HG03159 (cell line): Measurements from ENCODE around the gene MLEC.

Experiments
- ATAC-seq: cut with Tn5 transposase; IDR thresholded peaks from one replicate; pipeline ENCODE4 v1.9.1; 2021; ENCODE audit warnings: mild to moderate bottlenecking, moderate library complexity; ENCODE audit not compliant: unreplicated experiment

Gene MLEC

GRCh38 chr12:120690083-120690450, 3.1 kb downstream of the MLEC start:
- no peak for ATAC-seq

- no peak for ATAC-seq
Observed at GRCh38 chr12:120690978-120691377, 4.0 kb downstream of the MLEC start.

GRCh38 chr12:120692524-120693033, 5.6 kb downstream of the MLEC start:
- ATAC-seq = no peak

- no peak for ATAC-seq
Observed at GRCh38 chr12:120693848-120694247, 6.9 kb downstream of the MLEC start.

DNA sequence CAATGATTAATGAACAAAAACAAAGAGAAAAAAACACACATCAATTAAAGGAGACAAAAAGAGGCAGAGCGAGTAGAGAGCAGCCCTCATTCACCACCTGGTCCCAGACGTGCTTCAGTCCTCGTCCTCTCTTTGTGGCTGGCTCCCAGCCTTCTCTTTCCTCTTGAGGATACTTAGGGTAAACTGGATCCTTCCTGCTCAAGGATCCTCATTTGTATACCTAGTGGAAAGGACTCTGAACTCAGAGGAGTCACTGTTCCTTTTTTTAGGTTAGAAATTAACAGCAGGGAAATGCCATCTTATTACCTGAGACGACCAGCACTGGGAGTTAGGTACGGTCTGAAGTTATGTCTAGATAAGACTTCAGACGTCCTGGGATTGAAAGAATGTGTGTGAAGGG, 9.7 kb downstream of the MLEC start:
- no peak for ATAC-seq

- no peak for ATAC-seq
Observed at GRCh38 chr12:120697344-120697743, 10.4 kb downstream of the MLEC start.

DNA sequence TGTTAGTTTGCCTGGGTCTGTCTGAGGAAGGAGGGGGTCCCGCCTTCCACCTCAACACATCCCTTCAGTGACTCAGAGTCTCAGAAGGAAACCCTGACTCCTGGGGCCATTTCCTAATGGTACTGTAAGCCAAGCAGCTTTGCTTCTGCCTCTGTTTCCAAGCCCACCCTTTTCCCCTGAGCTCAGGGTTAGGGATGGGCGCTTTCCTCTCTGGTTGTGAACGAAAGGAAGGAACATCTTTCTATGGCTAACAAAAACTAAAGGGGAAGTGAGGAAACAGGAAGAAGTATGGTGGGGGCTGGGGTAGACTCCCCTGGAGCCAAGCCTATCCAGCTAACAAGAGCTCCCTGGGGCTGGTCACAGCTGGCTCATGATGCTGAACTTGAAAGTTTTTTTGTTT, 11.7 kb downstream of the MLEC start:
- ATAC-seq = no peak

DNA sequence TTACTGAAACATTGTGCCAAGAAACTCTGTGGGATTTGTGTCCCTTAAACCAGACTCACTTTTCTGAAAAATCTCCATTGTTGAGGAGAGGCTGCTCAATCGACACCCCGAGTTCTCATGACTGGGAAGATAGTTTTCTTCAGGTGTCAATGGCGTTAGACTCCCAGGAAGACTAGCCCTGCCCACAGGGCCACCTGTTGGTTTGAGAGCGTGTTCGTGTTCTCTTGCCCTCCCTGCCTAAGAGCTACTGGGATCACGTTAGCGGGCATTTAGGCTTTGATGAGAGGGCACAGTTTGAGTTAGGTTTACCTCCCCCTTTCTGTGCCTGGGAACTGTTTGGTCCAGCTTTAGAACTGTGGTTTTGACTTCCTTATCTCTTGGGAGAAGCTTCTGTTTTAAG, 12.6 kb downstream of the MLEC start:
- no peak for ATAC-seq

DNA sequence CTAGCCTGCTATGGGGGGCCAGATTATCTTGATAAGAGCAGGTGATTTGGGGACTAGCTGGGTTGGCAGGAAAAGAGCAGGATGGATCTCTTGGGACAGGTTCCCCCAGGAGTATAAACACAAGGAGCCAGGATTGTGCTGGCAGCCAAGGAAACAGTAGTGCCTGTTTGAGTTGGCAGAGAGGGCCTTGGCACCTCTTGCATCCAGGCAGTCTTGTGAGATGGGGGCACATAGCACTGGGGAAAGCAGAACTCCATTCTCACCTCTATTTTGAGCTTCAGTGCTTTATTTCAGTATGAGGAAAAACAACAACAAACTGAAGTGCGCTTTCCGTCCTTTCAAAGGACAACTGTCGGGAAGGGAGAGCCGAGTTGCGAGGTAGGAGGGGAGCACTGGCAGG, 13.9 kb downstream of the MLEC start:
- no peak for ATAC-seq

DNA sequence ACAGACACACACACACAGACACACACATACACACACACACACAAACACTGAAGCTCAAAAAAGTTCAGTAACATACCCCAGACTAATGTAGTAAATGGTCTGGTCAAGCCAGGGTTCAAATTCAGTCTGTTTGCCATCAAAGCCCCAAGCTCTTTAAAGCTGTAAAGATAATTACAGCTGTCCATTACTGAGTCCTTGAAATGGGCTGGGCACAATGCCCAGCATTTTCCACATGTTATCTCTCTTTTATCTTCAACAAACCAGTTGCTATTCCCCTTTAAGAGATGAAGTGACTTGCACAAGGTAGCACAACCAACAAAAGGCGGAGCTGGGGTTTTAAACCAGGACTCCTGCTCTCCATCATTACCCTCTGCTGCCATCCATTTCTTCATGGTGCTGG, 15.7 kb downstream of the MLEC start:
- ATAC-seq = no peak

DNA sequence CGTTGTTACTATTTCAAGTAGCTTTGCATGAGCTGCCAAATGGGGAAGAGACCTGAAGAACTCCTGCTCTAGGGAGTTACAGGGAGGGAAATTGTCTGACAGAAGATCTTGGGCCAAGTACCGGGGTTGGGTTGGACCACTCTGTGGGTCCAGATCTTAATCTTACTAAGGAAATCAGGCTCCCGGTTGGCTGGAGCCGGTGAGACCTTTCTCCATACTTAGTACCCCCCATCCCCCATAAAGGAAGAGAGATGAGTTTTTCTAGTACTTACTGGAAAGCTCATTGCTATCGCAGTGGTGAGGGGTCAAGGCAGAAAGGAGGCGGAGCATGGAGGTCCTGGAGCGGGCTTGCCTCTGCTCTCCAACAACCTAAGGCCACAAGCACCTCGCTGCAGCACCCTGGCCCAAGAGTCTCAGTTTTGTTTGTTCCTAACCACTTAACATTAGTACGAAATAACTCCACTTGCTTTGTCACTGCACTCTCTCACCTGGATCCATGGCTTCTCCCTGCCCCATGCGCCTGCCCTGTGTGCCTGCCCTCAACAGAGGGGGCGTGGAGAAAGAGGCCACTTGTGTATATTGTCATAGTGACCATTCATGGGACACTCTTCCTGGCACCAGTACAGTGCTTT, 16.5 kb downstream of the MLEC start:
- no peak for ATAC-seq

GRCh38 chr12:120705618-120706017, 18.7 kb downstream of the MLEC start:
- ATAC-seq = no peak

- no peak for ATAC-seq
Observed at GRCh38 chr12:120706029-120706428, 19.1 kb downstream of the MLEC start.

DNA sequence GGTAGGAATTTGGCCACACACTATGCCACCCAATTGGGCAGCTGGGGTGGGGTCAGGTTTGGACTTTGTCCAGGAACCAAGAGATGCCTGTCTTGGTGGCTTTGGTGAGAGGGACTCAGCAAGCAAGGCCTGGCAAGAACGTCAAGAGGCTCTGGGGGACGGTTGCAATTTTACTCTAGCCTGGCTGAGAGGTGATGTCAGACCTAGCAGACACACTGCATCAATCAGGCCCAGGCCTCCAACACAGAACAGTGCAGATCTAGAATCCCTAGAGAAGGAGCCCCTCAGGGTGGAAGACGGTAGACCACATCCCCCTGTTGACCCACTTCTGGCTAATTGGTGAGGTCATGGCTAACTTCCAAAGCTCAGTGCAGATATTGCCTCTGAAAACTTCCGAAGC, 21.7 kb downstream of the MLEC start:
- ATAC-seq = no peak

GRCh38 chr12:120710031-120710804, 23.3 kb downstream of the MLEC start, which contains the start of gene UNC119B:
UNC119B (plus strand) TSS chr12:120710458; CDS start chr12:120710475, 17 bp downstream.
- peak; percentile 62 for ATAC-seq

DNA sequence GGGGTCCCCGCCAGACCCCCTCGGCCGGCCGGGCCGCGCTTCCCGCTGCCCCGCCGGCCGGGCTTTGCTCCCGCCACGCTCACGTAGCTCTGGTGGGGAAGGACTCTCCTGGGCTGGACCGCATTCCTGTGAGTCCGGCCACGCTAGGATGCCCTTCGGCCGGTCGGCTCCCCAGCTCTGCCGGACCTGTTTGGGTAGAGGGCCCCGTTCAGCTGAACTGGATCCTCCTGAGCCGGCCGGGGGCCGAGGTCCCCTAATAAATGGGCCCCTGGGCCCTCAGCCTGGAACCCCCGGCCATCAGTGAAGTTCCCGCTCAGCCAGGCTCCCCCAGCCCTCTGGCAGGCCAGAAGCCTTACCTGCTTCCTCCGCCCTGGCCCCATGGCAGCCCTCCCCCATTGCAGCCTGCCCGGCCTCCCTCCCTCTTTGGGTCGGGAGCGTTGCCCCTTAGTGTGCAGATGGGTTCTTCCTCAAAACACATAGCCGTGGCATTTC, 23.9 kb downstream of the MLEC start:
- no peak for ATAC-seq

GRCh38 chr12:120711411-120711810, 24.5 kb downstream of the MLEC start:
- no peak for ATAC-seq

DNA sequence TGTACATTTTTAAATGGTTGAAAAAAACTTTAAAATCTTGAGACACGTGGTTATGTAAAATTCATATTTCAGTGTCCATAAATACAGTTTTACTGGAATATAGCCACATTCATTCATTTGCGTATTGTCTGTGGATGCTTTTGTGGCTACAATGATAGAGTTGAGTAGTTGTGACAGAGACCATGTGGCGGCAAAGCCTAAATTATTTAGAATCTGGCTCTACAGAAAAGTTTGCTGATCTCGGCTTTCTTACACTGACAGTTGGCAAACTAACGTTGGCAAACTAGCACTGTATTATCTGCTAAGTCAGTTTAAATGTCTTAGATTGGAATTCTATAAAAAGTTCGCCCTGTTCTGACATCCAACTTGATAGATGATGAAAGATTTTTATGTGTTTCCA, 25.7 kb downstream of the MLEC start:
- ATAC-seq = no peak

DNA sequence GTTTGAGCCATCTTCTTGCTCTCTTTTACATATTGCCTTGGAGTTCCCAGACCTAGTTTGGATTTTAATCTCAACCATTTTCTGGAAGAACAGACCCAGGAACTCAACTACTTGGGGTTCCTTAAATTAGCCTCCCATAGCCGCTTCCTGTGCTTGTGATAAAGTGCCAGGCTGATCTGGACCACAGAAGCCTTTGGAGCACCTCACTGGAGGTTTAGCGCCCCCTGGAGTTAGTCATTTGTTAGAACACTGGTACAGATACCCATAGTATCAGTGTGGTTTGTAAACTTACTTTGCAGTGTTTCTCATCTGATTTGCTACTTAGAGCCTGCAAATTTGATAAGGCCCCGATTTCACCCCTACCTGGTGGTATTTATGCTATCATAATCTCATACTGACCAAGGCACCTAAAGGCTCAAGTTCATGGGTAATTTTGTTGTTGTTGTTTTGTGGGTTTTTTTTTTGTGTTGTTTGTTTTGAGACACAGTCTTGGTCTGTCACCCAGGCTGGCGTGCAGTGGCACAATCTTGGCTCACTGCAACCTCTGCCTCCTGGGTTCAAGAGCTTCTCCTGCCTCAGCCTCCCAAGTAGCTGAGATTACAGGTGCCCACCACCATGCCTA, 27.0 kb downstream of the MLEC start:
- ATAC-seq = no peak

GRCh38 chr12:120718055-120718454, 31.1 kb downstream of the MLEC start:
- no peak for ATAC-seq

GRCh38 chr12:120719072-120719471, 32.1 kb downstream of the MLEC start:
- no peak for ATAC-seq
